Activated T-cell treated with anti-CD3 and anti-CD28 coated beads for 1 hour (primary cell): ENCODE measurements around the gene GADL1.

Source experiments
- DNase-seq: peaks from one replicate; pipeline ENCODE4 v3.0.0-alpha.2; 2020; ENCODE audit warnings: low read depth

The GADL1 gene

GRCh38 chr3:30693470-30694120 lies 200.9 kb downstream of the GADL1 start:
- no peak for DNase-seq

GRCh38 chr3:30692498-30693130 lies 201.8 kb downstream of the GADL1 start:
- DNase-seq = no peak

- no peak for DNase-seq
Measured at GRCh38 chr3:30691944-30692343, 202.5 kb downstream of the GADL1 start.

- DNase-seq = no peak
Measured at GRCh38 chr3:30691249-30691880, 203.1 kb downstream of the GADL1 start.

GRCh38 chr3:30690199-30690598 lies 204.3 kb downstream of the GADL1 start:
- no peak for DNase-seq

GRCh38 chr3:30688776-30689641 lies 205.5 kb downstream of the GADL1 start:
- DNase-seq = no peak

- no peak for DNase-seq
Measured at GRCh38 chr3:30687930-30688570, 206.4 kb downstream of the GADL1 start.

GRCh38 chr3:30686799-30687198 lies 207.7 kb downstream of the GADL1 start:
- DNase-seq = no peak

- DNase-seq = no peak
Measured at GRCh38 chr3:30686176-30686575, 208.3 kb downstream of the GADL1 start.

GRCh38 chr3:30685267-30685667 lies 209.2 kb downstream of the GADL1 start:
- no peak for DNase-seq

GRCh38 chr3:30684356-30684755 lies 210.1 kb downstream of the GADL1 start:
- no peak for DNase-seq

- no peak for DNase-seq
Measured at GRCh38 chr3:30683769-30684168, 210.7 kb downstream of the GADL1 start.

- DNase-seq = no peak
Measured at GRCh38 chr3:30682434-30683155, 211.9 kb downstream of the GADL1 start.

- no peak for DNase-seq
Measured at GRCh38 chr3:30681649-30682211, 212.7 kb downstream of the GADL1 start.

- no peak for DNase-seq
Measured at GRCh38 chr3:30680789-30681648, 213.4 kb downstream of the GADL1 start.

- no peak for DNase-seq
Measured at GRCh38 chr3:30679045-30679444, 215.4 kb downstream of the GADL1 start.

- no peak for DNase-seq
Measured at GRCh38 chr3:30677347-30677685, 217.1 kb downstream of the GADL1 start.

- DNase-seq = no peak
Measured at GRCh38 chr3:30676424-30677346, 217.8 kb downstream of the GADL1 start.
